Endothelial cell of umbilical vein (primary cell): ENCODE measurements around the gene FAM90A26.
"Not testable (repeated sequence)": the region's sequence is repeated elsewhere in the genome, so short reads cannot be mapped to it uniquely, and the experiment has no call there.

Experiments
- CTCF ChIP-seq, 2 donors: IDR thresholded peaks; 1 replicate in 1 of 2; 2 replicates in 1 of 2; pipeline ENCODE4 v1.5.1; 2011; ENCODE audit warnings: low read length in 2 of 2, mild to moderate bottlenecking in 2 of 2, moderate library complexity in 2 of 2, control low read depth in 1 of 2, inconsistent platforms in 1 of 2, low read depth in 1 of 2; ENCODE audit not compliant: insufficient read depth in 1 of 2; ENCODE audit errors: extremely low read depth in 1 of 2
- EZH2 ChIP-seq: IDR thresholded peaks from 2 replicates; pipeline ENCODE4 v1.6.1; 2012; ENCODE audit warnings: borderline replicate concordance, low read depth, mild to moderate bottlenecking, moderate library complexity, low read length, inconsistent platforms; ENCODE audit not compliant: severe bottlenecking
- GATA2 ChIP-seq: IDR thresholded peaks from 2 replicates; pipeline ENCODE4 v1.7.0; 2011; ENCODE audit warnings: low read depth, mild to moderate bottlenecking, moderate library complexity, mixed read lengths, low read length; ENCODE audit not compliant: insufficient read length, insufficient read depth
- MAX ChIP-seq: IDR thresholded peaks from 2 replicates; pipeline ENCODE4 v1.6.1; 2011; ENCODE audit not compliant: insufficient read depth, insufficient read length
- POLR2A ChIP-seq: IDR thresholded peaks from 2 replicates; pipeline ENCODE4 v1.6.1; 2012; ENCODE audit warnings: low read depth, mild to moderate bottlenecking, control low read depth, low read length
- POLR2AphosphoS5 ChIP-seq: IDR thresholded peaks from 2 replicates; pipeline ENCODE4 v1.6.1; 2012; ENCODE audit warnings: low read depth, mild to moderate bottlenecking, control low read depth, low read length, moderate library complexity; ENCODE audit not compliant: insufficient read depth

- TF ChIP-seq POLR2A; POLR2AphosphoS5; CTCF (IDR thresholded peaks at IDR 0.05; ENCODE audit: extremely low read depth in 1 of 2, insufficient read depth in 1 of 2, low read depth in 1 of 2, low read length in 2 of 2); EZH2; GATA2; MAX: not testable (repeated sequence)
Measured at GRCh38 chr4:9224596-9224995, 54.4 kb downstream of the FAM90A26 start, which contains the start of gene USP17L13.
